ENCODE data around the gene MRTFA.

DNA sequence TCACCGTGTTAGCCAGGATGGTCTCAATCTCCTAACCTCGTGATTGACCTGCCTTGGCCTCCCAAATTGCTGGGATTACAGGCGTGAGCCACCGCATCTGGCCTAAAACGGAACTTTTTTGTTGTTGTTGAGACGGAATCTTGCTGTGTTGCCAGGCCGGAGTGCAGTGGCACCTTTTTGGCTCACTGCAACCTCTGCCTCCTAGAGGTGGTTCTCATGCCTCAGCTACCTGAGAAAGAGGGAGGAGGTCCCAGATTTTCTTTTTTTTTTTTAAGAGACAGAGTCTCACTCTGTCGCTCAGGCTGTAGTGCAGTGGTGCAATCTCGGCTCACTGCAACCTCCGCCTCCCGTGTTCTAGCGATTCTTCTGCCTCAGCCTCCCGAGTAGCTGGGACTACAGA is 34.9 kb upstream of the MRTFA start:
- TF ChIP-seq, protein P1, sequence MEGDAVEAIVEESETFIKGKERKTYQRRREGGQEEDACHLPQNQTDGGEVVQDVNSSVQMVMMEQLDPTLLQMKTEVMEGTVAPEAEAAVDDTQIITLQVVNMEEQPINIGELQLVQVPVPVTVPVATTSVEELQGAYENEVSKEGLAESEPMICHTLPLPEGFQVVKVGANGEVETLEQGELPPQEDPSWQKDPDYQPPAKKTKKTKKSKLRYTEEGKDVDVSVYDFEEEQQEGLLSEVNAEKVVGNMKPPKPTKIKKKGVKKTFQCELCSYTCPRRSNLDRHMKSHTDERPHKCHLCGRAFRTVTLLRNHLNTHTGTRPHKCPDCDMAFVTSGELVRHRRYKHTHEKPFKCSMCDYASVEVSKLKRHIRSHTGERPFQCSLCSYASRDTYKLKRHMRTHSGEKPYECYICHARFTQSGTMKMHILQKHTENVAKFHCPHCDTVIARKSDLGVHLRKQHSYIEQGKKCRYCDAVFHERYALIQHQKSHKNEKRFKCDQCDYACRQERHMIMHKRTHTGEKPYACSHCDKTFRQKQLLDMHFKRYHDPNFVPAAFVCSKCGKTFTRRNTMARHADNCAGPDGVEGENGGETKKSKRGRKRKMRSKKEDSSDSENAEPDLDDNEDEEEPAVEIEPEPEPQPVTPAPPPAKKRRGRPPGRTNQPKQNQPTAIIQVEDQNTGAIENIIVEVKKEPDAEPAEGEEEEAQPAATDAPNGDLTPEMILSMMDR (IDR thresholded peaks at IDR 0.05; ENCODE audit: insufficient read depth, low read length, poor library complexity, severe bottlenecking), result no peak
- TF ChIP-seq EZH2phosphoT487 (conservative IDR thresholded peaks at IDR 0.05; ENCODE audit: low read length), result no peak

Measured in SU-DHL-6 (cell line).